Immature natural killer cell (primary cell): ENCODE data around the gene RAD52. TPM values are rescaled to one million over a fixed set of nuclear protein-coding genes. Genes with fewer than 3 reads are reported as not detected.

Experiments used
- DNase-seq, 3 donors: peaks; one replicate each; pipeline ENCODE4 v3.0.0; 2022; ENCODE audit warnings: mixed read lengths in 1 of 3
- H3K27ac Mint-ChIP-seq, 6 donors: one replicate each; pipeline ENCODE4 v1.8.0; 2020; ENCODE audit warnings: mixed read lengths in 6 of 6, mild to moderate bottlenecking in 5 of 6, inconsistent platforms in 4 of 6, moderate library complexity in 3 of 6
- H3K27me3 Mint-ChIP-seq, 3 donors: one replicate each; pipeline ENCODE4 v1.8.0; 2020 to 2021; ENCODE audit warnings: low read depth in 3 of 3, mild to moderate bottlenecking in 3 of 3, mixed read lengths in 3 of 3, moderate library complexity in 3 of 3, inconsistent platforms in 1 of 3
- H3K36me3 Mint-ChIP-seq, 3 donors: one replicate each; pipeline ENCODE4 v1.8.0; 2020; ENCODE audit warnings: mixed read lengths in 3 of 3, inconsistent platforms in 2 of 3, mild to moderate bottlenecking in 2 of 3
- H3K4me1 Mint-ChIP-seq, 2 donors: one replicate each; pipeline ENCODE4 v1.8.0; 2020; ENCODE audit warnings: inconsistent platforms in 2 of 2, mild to moderate bottlenecking in 2 of 2, mixed read lengths in 2 of 2, moderate library complexity in 1 of 2
- H3K4me3 Mint-ChIP-seq, 5 donors: one replicate each; pipeline ENCODE4 v1.8.0; 2020; ENCODE audit warnings: mild to moderate bottlenecking in 5 of 5, mixed read lengths in 5 of 5, inconsistent platforms in 3 of 5, moderate library complexity in 3 of 5
- H3K9me3 Mint-ChIP-seq, 6 donors: one replicate each; pipeline ENCODE4 v1.8.0; 2020; ENCODE audit warnings: mild to moderate bottlenecking in 6 of 6, mixed read lengths in 6 of 6, inconsistent platforms in 4 of 6, moderate library complexity in 3 of 6
- polyA plus RNA-seq, 3 donors: library from polyadenylated mRNA; unstranded; fragments of 300-500 nt; fragmentation: Illumina TruSeq; gene quantifications; one replicate each; pipeline ENCODE4 v1.2.3, GENCODE V29; 2021

Gene RAD52
- polyA plus RNA-seq, 3 donors from 2014 or later = 0.11 to 6.0 (median 4.9) TPM

DNA sequence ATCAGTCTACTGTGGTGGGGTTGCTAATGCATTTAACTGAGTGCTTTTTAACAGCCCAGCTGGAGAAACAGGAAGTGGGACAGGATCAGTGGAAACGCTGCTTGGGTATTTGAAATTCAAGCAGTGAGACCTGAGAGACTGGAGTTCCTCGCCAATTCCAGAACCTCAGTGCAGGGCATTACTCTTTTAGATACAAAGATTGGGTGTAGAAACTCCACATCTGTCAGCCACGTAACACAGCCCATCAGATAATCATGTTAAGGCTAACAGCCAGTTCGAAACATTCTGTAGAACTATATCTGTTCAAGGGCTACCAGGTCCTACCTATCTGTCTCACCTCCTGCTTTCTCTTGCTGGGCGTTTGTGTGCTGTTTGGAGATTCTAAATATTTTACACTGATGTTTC is 45.5 kb downstream of the RAD52 start:
- H3K4me1 Mint-ChIP-seq = peaks cover 30 to 33% of the 10 kb centered on the region in 2 donors
- H3K4me3 Mint-ChIP-seq = no peak overlapping the region
- no peaks in the 10 kb centered on the region for H3K9me3 Mint-ChIP-seq
- no peak for DNase-seq
- H3K27me3 Mint-ChIP-seq = peaks cover 0 to 8% (median 0%) of the 10 kb centered on the region in 3 donors
- H3K27ac Mint-ChIP-seq = peak overlapping the region in 5 of 6 donors; percentile 8 to 83 (median 75)
- peaks cover 24 to 52% (median 25%) of the 10 kb centered on the region in 3 donors for H3K36me3 Mint-ChIP-seq

DNA sequence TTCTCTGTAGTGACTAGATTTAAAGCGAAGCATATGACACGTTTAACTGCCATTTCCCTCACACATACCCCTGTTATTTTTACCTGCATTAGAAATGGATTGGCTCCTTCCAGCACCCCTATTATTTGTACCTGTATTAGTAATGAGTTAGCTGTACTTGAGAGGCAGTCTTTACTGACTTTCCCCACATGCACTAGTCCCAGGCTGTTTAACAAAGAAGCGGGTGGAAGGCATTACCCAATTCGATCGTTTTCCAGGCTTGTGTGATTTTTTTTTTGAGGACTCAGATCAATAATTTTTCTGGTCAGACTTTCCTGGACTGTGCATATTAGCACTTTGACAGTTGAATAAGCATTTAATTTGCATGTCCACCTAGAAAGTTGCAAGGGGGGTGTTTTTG is 46.4 kb downstream of the RAD52 start:
- Mint-ChIP-seq H3K36me3 (peaks cover 21 to 48% (median 23%) of the 10 kb centered on the region in 3 donors), H3K9me3 (no peaks in the 10 kb centered on the region), H3K4me1 (peaks cover 30 to 33% of the 10 kb centered on the region in 2 donors), H3K27me3 (peaks cover 0 to 8% (median 0%) of the 10 kb centered on the region in 3 donors), H3K4me3 (no peak overlapping the region), H3K27ac (peak overlapping the region in 2 of 6 donors; percentile 9 to 66)
- no peak for DNase-seq

DNA sequence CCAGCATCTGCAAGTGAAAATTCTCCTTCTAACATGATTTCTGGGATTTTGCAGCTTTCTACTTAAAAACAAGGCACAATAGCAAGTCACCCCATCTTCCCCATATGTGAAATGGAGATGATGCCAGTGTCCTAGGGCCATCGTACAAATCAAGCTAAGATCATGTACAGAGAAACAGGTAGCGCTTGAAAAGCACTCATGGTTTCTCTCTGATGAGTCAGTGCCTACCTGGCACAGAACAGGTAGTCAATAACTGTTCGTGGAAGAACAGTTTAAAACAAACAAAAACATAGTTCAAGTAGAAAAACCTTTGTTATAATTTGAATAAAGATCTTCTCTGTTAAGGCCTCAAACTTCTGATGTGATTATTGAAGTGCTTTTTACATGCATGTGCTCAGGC is 46.9 kb downstream of the RAD52 start:
- peaks cover 20 to 48% (median 22%) of the 10 kb centered on the region in 3 donors for H3K36me3 Mint-ChIP-seq
- H3K4me3 Mint-ChIP-seq = no peak overlapping the region
- H3K4me1 Mint-ChIP-seq = peaks cover 30 to 33% of the 10 kb centered on the region in 2 donors
- no peak for DNase-seq
- no peaks in the 10 kb centered on the region for H3K9me3 Mint-ChIP-seq
- peaks cover 0 to 8% (median 0%) of the 10 kb centered on the region in 3 donors for H3K27me3 Mint-ChIP-seq
- peak overlapping the region in 2 of 6 donors; percentile 9 to 66 for H3K27ac Mint-ChIP-seq

DNA sequence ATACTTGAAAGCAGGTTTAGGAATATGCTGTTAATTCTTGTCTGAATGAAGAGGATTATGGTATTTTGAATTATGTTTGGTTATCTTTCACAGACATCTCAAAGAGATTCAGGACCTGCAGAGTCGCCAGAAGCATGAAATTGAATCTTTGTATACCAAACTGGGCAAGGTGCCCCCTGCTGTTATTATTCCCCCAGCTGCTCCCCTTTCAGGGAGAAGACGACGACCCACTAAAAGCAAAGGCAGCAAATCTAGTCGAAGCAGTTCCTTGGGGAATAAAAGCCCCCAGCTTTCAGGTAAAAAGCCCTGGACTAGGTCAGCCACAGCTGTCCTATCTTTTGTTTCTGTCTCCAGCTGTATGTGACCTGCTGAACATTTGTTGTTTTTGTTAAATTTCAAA is 52.1 kb downstream of the RAD52 start:
- H3K9me3 Mint-ChIP-seq = no peaks in the 10 kb centered on the region
- H3K36me3 Mint-ChIP-seq = peaks cover 23 to 49% (median 23%) of the 10 kb centered on the region in 3 donors
- no peak for DNase-seq
- H3K27ac Mint-ChIP-seq = no peak overlapping the region
- no peak overlapping the region for H3K4me3 Mint-ChIP-seq
- peaks cover 0 to 3% (median 0%) of the 10 kb centered on the region in 3 donors for H3K27me3 Mint-ChIP-seq
- H3K4me1 Mint-ChIP-seq = no peaks in the 10 kb centered on the region

DNA sequence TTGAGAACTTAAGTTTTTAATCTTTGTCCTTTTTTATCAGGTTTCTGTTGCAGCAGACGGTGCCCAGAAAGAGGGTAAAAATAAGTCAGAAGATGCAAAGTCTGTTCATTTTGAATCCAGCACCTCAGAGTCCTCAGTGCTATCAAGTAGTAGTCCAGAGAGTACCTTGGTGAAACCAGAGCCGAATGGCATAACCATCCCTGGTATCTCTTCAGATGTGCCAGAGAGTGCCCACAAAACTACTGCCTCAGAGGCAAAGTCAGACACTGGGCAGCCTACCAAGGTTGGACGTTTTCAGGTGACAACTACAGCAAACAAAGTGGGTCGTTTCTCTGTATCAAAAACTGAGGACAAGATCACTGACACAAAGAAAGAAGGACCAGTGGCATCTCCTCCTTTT is 53.5 kb downstream of the RAD52 start:
- Mint-ChIP-seq H3K4me1 (no peaks in the 10 kb centered on the region), H3K27ac (no peak overlapping the region), H3K36me3 (peaks cover 17 to 45% (median 23%) of the 10 kb centered on the region in 3 donors), H3K9me3 (no peaks in the 10 kb centered on the region), H3K27me3 (peaks cover 0 to 3% (median 0%) of the 10 kb centered on the region in 3 donors), H3K4me3 (no peak overlapping the region)
- no peak for DNase-seq

DNA sequence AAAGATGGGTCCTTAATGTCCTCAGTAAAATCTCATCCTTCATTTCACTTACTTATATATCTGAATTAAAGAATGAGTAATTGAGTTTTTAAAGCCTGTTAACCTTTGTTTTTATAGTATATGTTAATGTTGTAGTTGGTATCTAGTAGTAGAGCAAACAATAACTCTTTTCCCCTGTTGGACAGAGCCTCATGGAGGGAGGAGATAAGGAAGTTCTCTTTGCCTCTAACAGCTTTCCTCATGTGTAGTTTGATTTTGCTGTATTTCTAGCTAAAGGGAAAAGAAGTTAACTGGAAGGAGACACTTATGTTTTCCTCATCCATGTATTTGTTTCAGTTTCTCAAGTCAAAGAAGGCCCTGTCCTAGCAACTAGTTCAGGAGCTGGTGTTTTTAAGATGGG is 55.3 kb downstream of the RAD52 start:
- no peak overlapping the region for H3K4me3 Mint-ChIP-seq
- no peaks in the 10 kb centered on the region for H3K9me3 Mint-ChIP-seq
- DNase-seq = no peak
- peak overlapping the region in 1 of 6 donors; percentile 17 for H3K27ac Mint-ChIP-seq
- peaks cover 0 to 3% (median 0%) of the 10 kb centered on the region in 3 donors for H3K27me3 Mint-ChIP-seq
- peaks cover 5 to 43% (median 29%) of the 10 kb centered on the region in 3 donors for H3K36me3 Mint-ChIP-seq
- no peaks in the 10 kb centered on the region for H3K4me1 Mint-ChIP-seq

DNA sequence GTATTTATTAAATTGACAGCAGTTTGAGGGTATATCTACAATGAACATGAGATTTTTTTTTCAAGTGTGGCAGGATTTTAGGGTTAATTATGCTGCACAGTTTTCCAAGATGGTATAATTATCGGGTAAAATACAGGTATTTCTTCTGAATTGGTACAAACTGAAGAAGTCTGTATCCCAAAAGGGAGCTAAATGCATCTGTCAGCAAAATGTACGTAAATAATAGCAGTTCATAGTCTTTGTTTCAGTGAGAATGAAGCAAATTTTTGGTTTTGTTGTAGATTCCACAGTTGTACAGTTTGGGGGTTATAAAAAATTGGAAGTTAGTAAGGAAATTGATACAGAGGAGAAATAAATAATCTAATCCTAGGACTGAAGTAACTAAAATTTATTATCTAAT is 63.3 kb downstream of the RAD52 start:
- no peaks in the 10 kb centered on the region for H3K9me3 Mint-ChIP-seq
- H3K36me3 Mint-ChIP-seq = peaks cover 31 to 71% (median 59%) of the 10 kb centered on the region in 3 donors
- no peak overlapping the region for H3K4me3 Mint-ChIP-seq
- peak overlapping the region in 1 of 6 donors; percentile 51 for H3K27ac Mint-ChIP-seq
- peaks cover 0 to 4% (median 0%) of the 10 kb centered on the region in 3 donors for H3K27me3 Mint-ChIP-seq
- no peaks in the 10 kb centered on the region for H3K4me1 Mint-ChIP-seq
- DNase-seq = no peak

DNA sequence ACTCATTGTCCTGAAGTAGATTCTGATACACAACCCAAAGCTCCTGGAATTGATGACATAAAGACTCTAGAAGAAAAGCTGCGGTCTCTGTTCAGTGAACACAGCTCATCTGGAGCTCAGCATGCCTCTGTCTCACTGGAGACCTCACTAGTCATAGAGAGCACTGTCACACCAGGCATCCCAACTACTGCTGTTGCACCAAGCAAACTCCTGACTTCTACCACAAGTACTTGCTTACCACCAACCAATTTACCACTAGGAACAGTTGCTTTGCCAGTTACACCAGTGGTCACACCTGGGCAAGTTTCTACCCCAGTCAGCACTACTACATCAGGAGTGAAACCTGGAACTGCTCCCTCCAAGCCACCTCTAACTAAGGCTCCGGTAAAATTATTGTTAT is 63.8 kb downstream of the RAD52 start:
- peaks cover 0 to 4% (median 0%) of the 10 kb centered on the region in 3 donors for H3K27me3 Mint-ChIP-seq
- DNase-seq = no peak
- H3K9me3 Mint-ChIP-seq = no peaks in the 10 kb centered on the region
- H3K36me3 Mint-ChIP-seq = peaks cover 31 to 72% (median 57%) of the 10 kb centered on the region in 3 donors
- H3K4me3 Mint-ChIP-seq = no peak overlapping the region
- peak overlapping the region in 1 of 6 donors; percentile 69 for H3K27ac Mint-ChIP-seq
- H3K4me1 Mint-ChIP-seq = no peaks in the 10 kb centered on the region

DNA sequence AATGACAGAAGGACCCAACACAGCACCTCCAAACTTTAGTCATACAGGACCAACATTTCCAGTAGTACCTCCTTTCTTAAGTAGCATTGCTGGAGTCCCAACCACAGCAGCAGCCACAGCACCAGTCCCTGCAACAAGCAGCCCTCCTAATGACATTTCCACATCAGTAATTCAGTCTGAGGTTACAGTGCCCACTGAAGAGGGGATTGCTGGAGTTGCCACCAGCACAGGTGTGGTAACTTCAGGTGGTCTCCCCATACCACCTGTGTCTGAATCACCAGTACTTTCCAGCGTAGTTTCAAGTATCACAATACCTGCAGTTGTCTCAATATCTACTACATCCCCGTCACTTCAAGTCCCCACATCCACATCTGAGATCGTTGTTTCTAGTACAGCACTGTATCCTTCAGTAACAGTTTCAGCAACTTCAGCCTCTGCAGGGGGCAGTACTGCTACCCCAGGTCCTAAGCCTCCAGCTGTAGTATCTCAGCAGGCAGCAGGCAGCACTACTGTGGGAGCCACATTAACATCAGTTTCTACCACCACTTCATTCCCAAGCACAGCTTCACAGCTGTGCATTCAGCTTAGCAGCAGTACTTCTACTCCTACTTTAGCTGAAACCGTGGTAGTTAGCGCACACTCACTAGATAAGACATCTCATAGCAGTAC is 64.6 kb downstream of the RAD52 start:
- H3K27ac Mint-ChIP-seq = peak overlapping the region in 1 of 6 donors; percentile 38
- H3K4me3 Mint-ChIP-seq = no peak overlapping the region
- H3K4me1 Mint-ChIP-seq = no peaks in the 10 kb centered on the region
- H3K27me3 Mint-ChIP-seq = peaks cover 0 to 4% (median 0%) of the 10 kb centered on the region in 3 donors
- peaks cover 31 to 73% (median 58%) of the 10 kb centered on the region in 3 donors for H3K36me3 Mint-ChIP-seq
- no peak for DNase-seq
- no peaks in the 10 kb centered on the region for H3K9me3 Mint-ChIP-seq

DNA sequence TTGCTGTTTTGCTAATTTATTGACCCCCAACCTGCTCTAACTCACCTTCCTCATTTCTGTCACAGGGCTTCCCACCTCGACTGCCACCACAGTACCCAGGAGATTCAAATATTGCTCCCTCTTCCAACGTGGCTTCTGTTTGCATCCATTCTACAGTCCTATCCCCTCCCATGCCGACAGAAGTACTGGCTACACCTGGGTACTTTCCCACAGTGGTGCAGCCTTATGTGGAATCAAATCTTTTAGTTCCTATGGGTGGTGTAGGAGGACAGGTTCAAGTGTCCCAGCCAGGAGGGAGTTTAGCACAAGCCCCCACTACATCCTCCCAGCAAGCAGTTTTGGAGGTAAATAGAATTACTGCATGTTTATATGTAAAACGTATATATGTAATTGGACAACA is 68.8 kb downstream of the RAD52 start:
- no peak overlapping the region for H3K4me3 Mint-ChIP-seq
- no peak for DNase-seq
- H3K4me1 Mint-ChIP-seq = no peaks in the 10 kb centered on the region
- no peaks in the 10 kb centered on the region for H3K9me3 Mint-ChIP-seq
- peaks cover 31 to 52% (median 45%) of the 10 kb centered on the region in 3 donors for H3K36me3 Mint-ChIP-seq
- H3K27me3 Mint-ChIP-seq = peaks cover 0 to 2% (median 0%) of the 10 kb centered on the region in 3 donors
- no peak overlapping the region for H3K27ac Mint-ChIP-seq

DNA sequence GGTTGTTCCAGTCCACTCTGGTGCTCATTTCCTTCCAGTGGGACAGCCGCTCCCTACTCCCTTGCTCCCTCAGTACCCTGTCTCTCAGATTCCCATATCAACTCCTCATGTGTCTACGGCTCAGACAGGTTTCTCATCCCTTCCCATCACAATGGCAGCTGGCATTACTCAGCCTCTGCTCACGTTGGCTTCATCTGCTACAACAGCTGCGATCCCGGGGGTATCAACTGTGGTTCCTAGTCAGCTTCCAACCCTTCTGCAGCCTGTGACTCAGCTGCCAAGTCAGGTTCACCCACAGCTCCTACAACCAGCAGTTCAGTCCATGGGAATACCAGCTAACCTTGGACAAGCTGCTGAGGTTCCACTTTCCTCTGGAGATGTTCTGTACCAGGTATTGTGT is 69.9 kb downstream of the RAD52 start:
- H3K4me1 Mint-ChIP-seq = peaks cover 0 to 2% of the 10 kb centered on the region in 2 donors
- peaks cover 0 to 2% (median 0%) of the 10 kb centered on the region in 3 donors for H3K27me3 Mint-ChIP-seq
- peak overlapping the region in 1 of 6 donors; percentile 3 for H3K27ac Mint-ChIP-seq
- H3K36me3 Mint-ChIP-seq = peaks cover 21 to 42% (median 42%) of the 10 kb centered on the region in 3 donors
- no peak for DNase-seq
- H3K4me3 Mint-ChIP-seq = no peak overlapping the region
- no peaks in the 10 kb centered on the region for H3K9me3 Mint-ChIP-seq

DNA sequence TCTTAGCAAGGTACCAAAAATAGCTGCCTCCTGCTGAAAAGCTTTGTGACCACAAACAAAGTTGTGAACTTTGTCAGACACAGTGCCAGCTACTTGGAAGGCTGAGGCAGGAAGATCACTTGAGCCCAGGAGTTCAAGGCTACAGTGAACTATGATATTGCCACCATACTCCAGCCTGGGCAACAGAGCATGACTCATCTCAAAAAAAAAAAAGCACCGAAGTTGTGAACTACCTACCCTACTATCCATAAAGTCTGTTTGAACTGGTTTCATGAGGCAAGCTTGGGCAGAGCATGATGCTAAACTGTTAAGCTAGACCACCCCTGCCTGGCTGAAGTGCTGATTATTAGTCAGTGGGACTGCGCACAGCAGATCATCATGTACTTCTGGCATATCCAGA is 75.5 kb downstream of the RAD52 start:
- DNase-seq = no peak
- Mint-ChIP-seq H3K27ac (peak overlapping the region in 4 of 6 donors; percentile 10 to 61 (median 30)), H3K4me1 (peaks cover 22 to 41% of the 10 kb centered on the region in 2 donors), H3K4me3 (no peak overlapping the region), H3K27me3 (no peaks in the 10 kb centered on the region), H3K9me3 (no peaks in the 10 kb centered on the region), H3K36me3 (peaks cover under 1 to 9% (median 1%) of the 10 kb centered on the region in 3 donors)

DNA sequence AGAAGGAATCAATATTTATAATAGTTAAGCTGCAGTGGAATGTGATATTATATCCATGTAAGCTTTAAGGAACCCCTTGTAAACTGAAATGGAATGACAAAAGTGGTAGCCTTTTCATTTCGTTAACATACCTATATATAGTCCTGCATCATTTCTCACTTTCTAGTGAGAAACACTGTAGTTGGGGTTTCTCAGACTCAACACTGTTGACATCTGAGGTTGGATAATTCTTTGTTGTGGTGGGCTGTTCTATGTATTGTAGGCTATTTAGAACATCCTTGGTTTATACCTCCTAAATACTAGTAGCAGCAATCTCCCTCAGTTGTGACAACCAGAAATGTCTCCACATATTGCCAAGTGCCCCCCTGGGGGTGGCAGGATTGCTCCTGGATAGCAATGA is 79.1 kb downstream of the RAD52 start:
- no peaks in the 10 kb centered on the region for H3K9me3 Mint-ChIP-seq

DNA sequence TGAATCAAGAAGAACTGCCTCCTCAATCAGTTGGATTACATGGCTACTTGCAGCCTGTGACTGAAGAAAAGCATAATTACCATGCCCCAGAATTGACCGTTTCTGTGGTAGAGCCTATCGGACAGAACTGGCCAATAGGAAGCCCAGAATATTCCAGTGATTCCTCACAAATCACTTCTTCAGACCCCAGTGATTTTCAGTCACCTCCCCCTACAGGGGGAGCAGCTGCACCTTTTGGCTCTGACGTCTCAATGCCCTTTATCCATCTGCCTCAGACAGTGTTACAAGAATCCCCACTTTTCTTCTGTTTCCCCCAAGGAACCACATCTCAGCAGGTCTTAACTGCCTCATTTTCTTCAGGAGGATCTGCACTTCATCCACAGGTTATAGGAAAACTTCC is 80.8 kb downstream of the RAD52 start:
- peaks cover 19 to 27% (median 24%) of the 10 kb centered on the region in 3 donors for H3K36me3 Mint-ChIP-seq
- H3K9me3 Mint-ChIP-seq = no peaks in the 10 kb centered on the region
- no peak overlapping the region for H3K4me3 Mint-ChIP-seq
- H3K4me1 Mint-ChIP-seq = peaks cover 16 to 30% of the 10 kb centered on the region in 2 donors
- H3K27ac Mint-ChIP-seq = peak overlapping the region in 1 of 6 donors; percentile 49
- H3K27me3 Mint-ChIP-seq = peaks cover 0 to 4% (median 0%) of the 10 kb centered on the region in 3 donors
- no peak for DNase-seq

More for the DNA sequence above, 79.1 kb downstream of the RAD52 start:
- DNase-seq = peak; percentile 31 to 52 (median 41)
- H3K27ac Mint-ChIP-seq = no peak overlapping the region
- peaks cover 15 to 17% (median 16%) of the 10 kb centered on the region in 3 donors for H3K36me3 Mint-ChIP-seq
- H3K4me1 Mint-ChIP-seq = peaks cover 22 to 41% of the 10 kb centered on the region in 2 donors
- H3K27me3 Mint-ChIP-seq = peaks cover 0 to 2% (median 0%) of the 10 kb centered on the region in 3 donors
- H3K4me3 Mint-ChIP-seq = no peak overlapping the region
